Stimulated activated CD8-positive, alpha-beta memory T cell treated with anti-CD3 and anti-CD28 coated beads, Interleukin-2, amount 100 ng/mL, for 1 hour (primary cell): ENCODE measurements around the gene KMT2A.
"Not testable (repeated sequence)": the region's sequence is repeated elsewhere in the genome, so short reads cannot be mapped to it uniquely, and the experiment has no call there.

Source experiments
- DNase-seq, 2 donors: peaks; one replicate each; pipeline ENCODE4 v3.0.0-alpha.2; 2020; ENCODE audit warnings: low read depth in 2 of 2

The KMT2A gene

DNA sequence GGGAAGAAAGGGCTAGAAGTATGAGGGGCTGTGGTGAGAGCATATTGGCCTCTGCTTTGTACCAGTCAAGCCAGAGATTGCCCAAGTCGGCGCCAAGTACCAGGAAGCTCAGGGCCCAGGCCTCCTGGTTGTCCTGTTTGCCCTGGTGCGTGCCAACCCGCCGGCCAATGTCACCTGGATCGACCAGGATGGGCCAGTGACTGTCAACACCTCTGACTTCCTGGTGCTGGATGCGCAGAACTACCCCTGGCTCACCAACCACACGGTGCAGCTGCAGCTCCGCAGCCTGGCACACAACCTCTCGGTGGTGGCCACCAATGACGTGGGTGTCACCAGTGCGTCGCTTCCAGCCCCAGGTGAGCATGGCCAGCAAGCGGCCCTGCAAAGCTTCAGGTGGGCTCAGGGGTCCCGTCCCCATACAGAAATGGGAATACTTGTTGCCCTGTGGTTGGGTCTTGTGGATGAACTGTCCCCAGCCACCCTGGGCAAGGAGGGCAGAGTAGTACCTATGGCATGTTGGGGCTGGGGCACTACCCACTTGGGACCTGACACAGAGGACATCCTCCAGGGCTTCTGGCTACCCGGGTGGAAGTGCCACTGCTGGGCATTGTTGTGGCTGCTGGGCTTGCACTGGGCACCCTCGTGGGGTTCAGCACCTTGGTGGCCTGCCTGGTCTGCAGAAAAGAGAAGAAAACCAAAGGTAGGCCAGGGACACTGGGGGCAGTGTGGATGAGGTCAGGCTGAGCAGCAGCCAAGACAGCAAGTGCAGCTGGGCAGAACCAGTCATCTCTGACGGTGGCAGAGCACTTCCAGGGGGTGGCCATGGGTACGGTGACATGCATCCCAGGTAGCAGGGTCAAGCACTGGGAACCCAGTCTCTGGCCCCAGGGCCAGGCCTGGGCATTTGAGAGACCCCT, 96.8 kb downstream of the KMT2A start:
- no peak for DNase-seq

- DNase-seq = no peak
Measured at GRCh38 chr11:118533769-118534729, 97.8 kb downstream of the KMT2A start.

GRCh38 chr11:118535261-118535660, 99.0 kb downstream of the KMT2A start:
- no peak for DNase-seq

- DNase-seq = no peak
Measured at GRCh38 chr11:118536726-118537125, 100.4 kb downstream of the KMT2A start.

DNA sequence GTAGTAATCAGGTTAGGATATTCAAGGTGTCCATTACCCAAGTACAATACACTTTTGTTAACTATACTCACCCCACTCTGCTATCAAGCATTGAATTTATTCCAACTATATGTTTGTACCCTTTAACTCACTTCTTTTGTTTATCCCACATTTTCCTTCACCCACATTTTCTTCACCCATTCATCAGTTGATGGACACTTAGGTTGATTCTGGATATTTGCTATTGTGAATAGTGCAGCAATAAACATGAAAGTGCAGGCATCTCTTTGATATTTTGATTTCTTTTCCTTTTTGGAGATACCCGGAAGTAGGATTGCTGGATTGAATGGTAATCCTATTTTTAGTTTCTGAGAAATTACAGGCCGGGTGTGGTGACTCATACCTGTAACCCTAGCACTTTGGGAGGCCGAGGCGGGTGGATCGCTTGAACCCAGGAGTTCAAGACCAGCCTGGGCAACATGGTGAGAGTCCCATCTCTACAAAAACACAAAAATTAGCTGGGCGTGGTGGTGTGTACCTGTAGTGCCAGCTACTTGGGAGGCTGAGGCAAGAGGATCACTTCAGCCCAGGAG, 101.2 kb downstream of the KMT2A start:
- no peak for DNase-seq

- no peak for DNase-seq
Measured at GRCh38 chr11:118544010-118544646, 107.8 kb downstream of the KMT2A start.

DNA sequence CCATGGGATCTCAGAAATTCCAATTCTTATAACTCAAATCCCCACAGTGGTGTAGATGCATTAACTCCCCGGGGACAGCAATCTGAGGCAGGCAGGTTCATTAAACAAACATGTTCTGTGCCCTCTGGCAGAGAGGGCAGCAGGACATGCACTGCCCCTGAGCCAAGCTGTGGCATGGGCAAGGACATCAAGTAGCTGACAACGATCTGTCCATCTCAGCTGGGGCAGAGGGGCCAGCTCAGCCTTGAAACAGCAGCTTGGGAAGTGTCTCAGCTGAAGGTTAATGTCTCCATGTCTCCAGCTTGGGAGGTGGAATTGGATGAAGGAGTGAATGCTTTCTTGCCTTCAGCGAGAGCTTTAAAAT, 108.3 kb downstream of the KMT2A start:
- no peak for DNase-seq

- DNase-seq = no peak
Measured at GRCh38 chr11:118545533-118545932, 109.2 kb downstream of the KMT2A start.

DNA sequence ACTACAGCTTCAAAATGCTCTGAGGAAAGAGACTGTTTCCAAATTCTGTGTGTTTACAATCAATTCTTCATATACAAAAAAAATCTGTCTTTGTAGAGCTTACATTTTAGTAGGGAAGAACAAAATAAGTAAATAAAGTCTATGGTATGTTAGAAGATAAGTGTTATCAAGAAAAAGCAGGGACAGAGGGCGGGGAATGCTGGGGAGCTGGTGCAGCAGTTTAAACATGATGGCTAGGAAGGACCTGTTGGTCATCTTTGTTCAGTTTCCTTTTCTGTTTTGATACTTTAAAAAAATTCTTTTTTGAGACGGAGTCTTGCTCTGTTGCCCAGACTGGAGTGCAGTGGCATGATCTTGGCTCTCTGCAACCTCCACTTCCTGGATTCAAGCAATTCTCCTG, 110.8 kb downstream of the KMT2A start:
- no peak for DNase-seq

- no peak for DNase-seq
Measured at GRCh38 chr11:118552341-118552740, 116.0 kb downstream of the KMT2A start.

GRCh38 chr11:118560806-118561205, 124.5 kb downstream of the KMT2A start:
- DNase-seq = no peak

GRCh38 chr11:118565051-118565450, 128.8 kb downstream of the KMT2A start:
- no peak for DNase-seq

DNA sequence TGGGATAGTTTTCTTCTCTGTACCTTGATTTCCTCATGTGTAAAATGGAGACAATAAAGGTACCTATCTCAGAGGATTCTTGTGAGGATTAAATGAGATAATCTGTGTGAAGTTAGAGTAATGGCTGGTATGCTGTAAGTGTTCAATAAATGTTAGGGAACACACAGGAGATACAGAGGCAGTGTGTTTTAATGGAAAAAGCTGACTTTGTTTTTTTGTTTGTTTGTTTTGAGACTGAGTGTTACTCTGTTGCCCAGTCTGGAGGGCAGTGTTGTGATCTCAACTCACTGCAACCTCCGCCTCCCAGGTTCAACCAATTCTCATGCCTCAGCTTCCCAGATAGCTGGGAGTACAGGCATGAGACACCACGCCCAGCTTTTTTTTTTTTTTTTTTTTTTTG, 133.4 kb downstream of the KMT2A start:
- no peak for DNase-seq

DNA sequence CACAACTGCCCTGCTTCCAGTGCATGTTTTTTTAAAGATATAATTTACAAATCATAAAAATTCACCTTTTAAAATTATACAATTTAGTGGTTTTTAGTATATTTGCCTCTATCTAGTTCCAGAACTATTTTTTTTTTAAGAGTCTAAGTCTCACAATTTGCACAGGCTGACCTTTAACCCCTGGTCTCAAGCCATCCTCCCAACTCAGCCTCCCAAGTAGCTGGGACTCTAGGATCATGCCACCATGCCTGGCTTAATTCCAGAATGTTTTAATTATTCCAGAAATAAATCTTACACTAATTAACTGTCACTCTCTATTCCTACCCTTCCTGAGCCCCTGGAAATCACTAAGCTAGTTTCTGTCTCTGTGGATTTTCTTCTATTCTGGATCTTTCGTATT, 134.5 kb downstream of the KMT2A start:
- DNase-seq = no peak

DNA sequence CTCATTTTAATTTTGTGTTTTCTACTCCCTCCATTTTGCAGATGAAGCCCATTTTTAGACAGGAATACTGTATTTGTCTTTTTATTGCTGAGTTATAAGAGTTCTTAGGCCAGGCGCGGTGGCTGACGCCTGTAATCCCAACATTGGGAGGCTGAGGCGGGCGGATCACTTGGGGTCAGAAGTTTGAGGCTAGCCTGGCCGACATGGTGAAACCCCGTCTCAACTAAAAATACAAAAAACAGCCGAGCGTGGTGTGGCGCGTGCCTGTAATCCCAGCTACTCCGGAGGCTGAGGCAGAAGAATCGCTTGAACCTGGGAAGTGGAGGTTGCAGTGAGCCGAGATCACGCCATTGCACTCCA, 135.4 kb downstream of the KMT2A start:
- DNase-seq = not testable (repeated sequence)

- peak; percentile 56 to 63 for DNase-seq
Measured at GRCh38 chr11:118572061-118572980, 136.0 kb downstream of the KMT2A start, which contains the start of gene ARCN1. Gene ARCN1 (plus strand): TSS chr11:118572409. CDS start chr11:118572548, 139 bp downstream.

DNA sequence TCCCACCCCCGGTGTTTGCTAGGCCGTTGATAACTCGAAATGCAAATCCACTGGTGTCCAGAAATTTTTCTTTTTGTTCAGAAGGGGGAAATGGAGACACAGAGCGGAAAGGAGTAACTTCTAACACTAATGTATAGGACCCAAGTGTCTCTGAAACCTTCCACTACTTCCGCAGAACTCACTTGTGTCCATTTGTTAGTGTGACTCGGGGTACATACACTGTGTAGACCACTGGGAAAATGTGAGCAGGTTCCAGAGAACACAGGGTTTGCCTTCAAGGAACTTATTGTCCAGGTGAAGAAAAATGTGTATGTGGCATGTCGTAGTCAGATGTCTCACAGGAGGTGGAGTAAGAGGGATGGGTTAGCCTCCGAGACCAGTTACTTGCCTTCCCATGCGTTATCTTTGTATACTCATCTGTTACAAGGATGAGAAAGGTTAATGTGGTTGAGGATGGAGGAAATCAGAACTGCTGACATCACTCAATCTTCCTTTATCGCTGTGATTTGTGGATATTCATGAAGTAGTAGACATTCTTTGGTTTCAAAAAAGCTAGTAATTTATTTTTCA, 136.8 kb downstream of the KMT2A start:
- DNase-seq = no peak

DNA sequence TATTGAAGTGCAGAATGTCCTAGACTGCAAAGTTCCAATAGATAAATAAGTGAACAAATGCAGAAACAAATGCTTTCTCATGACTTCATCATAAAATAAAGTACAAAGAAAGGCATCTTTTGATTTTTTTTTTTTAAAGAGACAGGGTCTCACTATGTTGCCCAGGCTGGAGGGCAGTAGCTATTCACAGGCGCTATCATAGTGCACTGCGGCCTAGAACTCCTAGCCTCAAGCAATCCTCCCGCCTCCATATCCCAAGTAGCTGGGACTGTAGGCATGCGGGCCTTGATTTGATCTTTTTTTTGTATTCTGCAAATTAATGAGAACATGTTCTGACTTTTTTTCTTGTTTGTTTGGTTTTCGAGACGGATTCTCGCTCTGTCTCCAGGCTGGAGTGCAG, 138.3 kb downstream of the KMT2A start:
- no peak for DNase-seq
